ENCODE measurements around the gene CLIP4.

GRCh38 chr2:29223257-29223656 lies 108.0 kb downstream of the CLIP4 start:
- TF ChIP-seq POLR2AphosphoS5 (IDR thresholded peaks at IDR 0.05): no peak
- no peak for TF ChIP-seq CTCF (IDR thresholded peaks at IDR 0.05 in 8 of 11, conservative IDR thresholded peaks at IDR 0.05 in 3 of 11)
